PC-3 (cell line): ENCODE results near the gene NPHP1. TPM values are rescaled to one million over a fixed set of nuclear protein-coding genes. Genes with fewer than 3 reads are reported as not detected.

Experiments
- ATAC-seq: fragments of 200-7000 bp; cut with Tn5 transposase; 2 replicates; pipeline ENCODE4 v1.9.1; 2020; ENCODE audit warnings: mild to moderate bottlenecking, moderate library complexity
- BruUV-seq: library from RNA; stranded (reverse); fragments of 400-500 nt; replicated peaks from 2 replicates; lab custom pipeline; 2021; lab: Mats Ljungman, UMichigan
- CTCF ChIA-PET: fragments of 300-600 bp; sonication (Branson Sonifier 250); formaldehyde crosslinking; loops from one replicate; lab custom pipeline; 2022; ENCODE audit warnings: antibody characterized with exemption; lab: Charles Lee
- POLR2A ChIA-PET: fragments of 300-600 bp; sonication (Branson Sonifier 250); formaldehyde crosslinking; loops from one replicate; lab custom pipeline; 2022; ENCODE audit warnings: antibody characterized with exemption; ENCODE audit not compliant: unreplicated experiment; lab: Charles Lee
- DNase-seq: peaks from one replicate; pipeline ENCODE4 v3.0.0-alpha.2; 2015
- H2AFZ ChIP-seq: fragments of 300-600 bp; sonication (generic); 2 replicates; pipeline ENCODE4 v1.6.0; 2016; ENCODE audit warnings: antibody characterized with exemption, low read length
- H3F3A ChIP-seq: fragments of 300-600 bp; sonication (generic); one replicate; pipeline ENCODE4 v1.6.0; 2017; ENCODE audit warnings: antibody characterized with exemption, low read length, control low read depth, mild to moderate bottlenecking; ENCODE audit not compliant: unreplicated experiment
- H3K27ac ChIP-seq: fragments of 300-600 bp; sonication (generic); 2 replicates; pipeline ENCODE4 v1.5.1; 2016; ENCODE audit warnings: mild to moderate bottlenecking, low read length
- H3K27me3 ChIP-seq: fragments of 300-600 bp; sonication (generic); 2 replicates; pipeline ENCODE4 v1.6.1; 2016; ENCODE audit warnings: low read length, mixed read lengths
- H3K36me3 ChIP-seq: fragments of 300-600 bp; sonication (generic); 2 replicates; pipeline ENCODE4 v1.6.1; 2016; ENCODE audit warnings: low read depth, mixed run types, low read length, mixed read lengths
- H3K4me1 ChIP-seq: fragments of 300-600 bp; sonication (generic); 2 replicates; pipeline ENCODE4 v1.5.1; 2016; ENCODE audit warnings: low read length; ENCODE audit not compliant: insufficient read depth
- H3K4me2 ChIP-seq: fragments of 300-600 bp; sonication (generic); 2 replicates; pipeline ENCODE4 v1.6.0; 2016; ENCODE audit warnings: low read length
- H3K4me3 ChIP-seq: fragments of 300-600 bp; sonication (generic); 2 replicates; pipeline ENCODE4 v1.5.1; 2016; ENCODE audit warnings: mild to moderate bottlenecking, low read length, mixed read lengths
- H3K79me2 ChIP-seq: fragments of 300-600 bp; sonication (generic); 2 replicates; pipeline ENCODE4 v1.6.1; 2017; ENCODE audit warnings: low read length, mixed read lengths
- H3K9ac ChIP-seq: fragments of 300-600 bp; sonication (generic); 2 replicates; pipeline ENCODE4 v1.6.0; 2016; ENCODE audit warnings: mild to moderate bottlenecking, low read length
- H3K9me2 ChIP-seq: fragments of 300-600 bp; sonication (generic); replicated peaks from 2 replicates; pipeline ENCODE4 v1.6.1; 2016; ENCODE audit warnings: mixed run types, low read length, mixed read lengths
- H3K9me3 ChIP-seq: fragments of 300-600 bp; sonication (generic); 2 replicates; pipeline ENCODE4 v1.6.1; 2016; ENCODE audit warnings: low read length, mixed read lengths
- H4K20me1 ChIP-seq: fragments of 300-600 bp; sonication (generic); 2 replicates; pipeline ENCODE4 v1.6.1; 2016; ENCODE audit warnings: low read length, mixed read lengths
- EZH2 ChIP-seq: fragments of 300-600 bp; sonication (generic); IDR thresholded peaks from one replicate; pipeline ENCODE4 v1.6.1; 2017; ENCODE audit warnings: antibody characterized with exemption, mild to moderate bottlenecking, low read length; ENCODE audit not compliant: unreplicated experiment
- EZH2phosphoT487 ChIP-seq: fragments of 300-600 bp; sonication (generic); IDR thresholded peaks from 2 replicates; pipeline ENCODE4 v1.6.1; 2018; ENCODE audit warnings: mild to moderate bottlenecking, antibody characterized with exemption, low read length, borderline replicate concordance
- intact Hi-C: fragments of 100-400 bp; cut with micrococcal nuclease; formaldehyde crosslinking; loops from 2 replicates; pipeline ENCODE4 v1.9.0; 2023
- total RNA-seq: library from RNA; depleted of rRNA; stranded (reverse); fragments of >200 nt; gene quantifications from 2 replicates; pipeline ENCODE4 v1.2.3, GENCODE V29; 2014
- TF ChIP-seq, protein P1 (sequence below): fragments of 300-600 bp; sonication (generic); conservative IDR thresholded peaks from 2 replicates; pipeline ENCODE4 v1.5.1; 2017; ENCODE audit warnings: antibody characterized with exemption, low read depth, mild to moderate bottlenecking, low read length

The NPHP1 gene
- total RNA-seq, 1 experiment from 2014 or later, result 4.2 TPM

DNA sequence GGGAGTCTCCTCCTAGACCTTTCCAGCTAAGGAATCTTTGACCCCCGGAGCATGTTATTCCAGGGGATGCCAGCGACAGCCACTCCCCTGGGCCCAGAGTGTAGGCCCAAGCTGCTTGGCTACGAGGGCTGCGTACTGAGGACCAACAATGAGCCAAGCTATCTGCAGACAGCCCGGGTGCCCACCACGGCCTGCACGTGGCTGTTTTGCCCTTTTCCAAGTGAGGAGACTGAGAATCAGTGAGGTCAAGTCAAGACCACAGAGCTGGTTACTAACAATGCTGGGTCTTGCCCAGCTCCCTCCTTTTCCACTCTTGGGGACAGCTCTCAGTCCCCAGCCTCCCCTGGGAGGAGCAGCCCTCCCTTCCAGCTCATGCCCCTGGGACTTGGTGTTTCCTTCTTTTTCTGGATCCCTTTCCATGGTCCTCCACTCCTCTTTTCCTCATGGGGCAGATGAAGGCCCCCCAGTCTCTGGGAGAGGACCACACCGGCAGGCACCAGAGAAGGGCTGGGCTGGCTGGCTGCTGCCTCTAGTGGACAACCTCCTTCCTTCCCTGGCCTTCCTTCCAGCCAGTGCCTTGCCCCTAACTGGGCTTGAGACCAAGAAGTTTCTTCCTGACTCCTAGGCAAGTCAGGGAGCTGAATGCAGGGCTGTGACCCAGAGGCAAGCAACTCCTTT lies 88.6 kb downstream of the NPHP1 start:
- Histone ChIP-seq H3K9ac (peak overlapping the region; percentile 99), H3K4me3 (peak overlapping the region; percentile 98), H3K9me2 (0 out of 2 replicates have a peak, but pooled peaks cover 5% of the 10 kb centered on the region), H3K27ac (peak overlapping the region; percentile 90), H3K4me1 (peaks cover 28% of the 10 kb centered on the region), H3K79me2 (peaks cover 52% of the 10 kb centered on the region), H3K9me3 (no peaks in the 10 kb centered on the region), H2AFZ (peak overlapping the region; percentile 73), H3K4me2 (peak overlapping the region; percentile 100), H3K36me3 (peaks cover 8% of the 10 kb centered on the region; the same call in 1 of the 2 replicates), H3F3A (no peaks in the 10 kb centered on the region), H4K20me1 (peaks cover 7% of the 10 kb centered on the region), H3K27me3 (no peaks in the 10 kb centered on the region)
- DNase-seq (peak; percentile 71), ATAC-seq (peak; percentile 53)
- CTCF ChIA-PET, result interaction anchor here (0.5 to 2.9 kb wide), 4 partner anchors 8 to 33 kb away, joined by 3 to 21 read pairs (median 3); no protein-coding TSS in a partner anchor
- POLR2A ChIA-PET, result interaction anchor here (0.5 to 2.4 kb wide), 5 partner anchors 10 to 57 kb away, joined by 3 to 15 read pairs (median 3); no protein-coding TSS in a partner anchor
- intact Hi-C loops, result no loop called here
- TSS peak; percentile 17 for BruUV-seq
- TF ChIP-seq, protein P1, sequence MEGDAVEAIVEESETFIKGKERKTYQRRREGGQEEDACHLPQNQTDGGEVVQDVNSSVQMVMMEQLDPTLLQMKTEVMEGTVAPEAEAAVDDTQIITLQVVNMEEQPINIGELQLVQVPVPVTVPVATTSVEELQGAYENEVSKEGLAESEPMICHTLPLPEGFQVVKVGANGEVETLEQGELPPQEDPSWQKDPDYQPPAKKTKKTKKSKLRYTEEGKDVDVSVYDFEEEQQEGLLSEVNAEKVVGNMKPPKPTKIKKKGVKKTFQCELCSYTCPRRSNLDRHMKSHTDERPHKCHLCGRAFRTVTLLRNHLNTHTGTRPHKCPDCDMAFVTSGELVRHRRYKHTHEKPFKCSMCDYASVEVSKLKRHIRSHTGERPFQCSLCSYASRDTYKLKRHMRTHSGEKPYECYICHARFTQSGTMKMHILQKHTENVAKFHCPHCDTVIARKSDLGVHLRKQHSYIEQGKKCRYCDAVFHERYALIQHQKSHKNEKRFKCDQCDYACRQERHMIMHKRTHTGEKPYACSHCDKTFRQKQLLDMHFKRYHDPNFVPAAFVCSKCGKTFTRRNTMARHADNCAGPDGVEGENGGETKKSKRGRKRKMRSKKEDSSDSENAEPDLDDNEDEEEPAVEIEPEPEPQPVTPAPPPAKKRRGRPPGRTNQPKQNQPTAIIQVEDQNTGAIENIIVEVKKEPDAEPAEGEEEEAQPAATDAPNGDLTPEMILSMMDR, result peak; percentile 80
- no peak for TF ChIP-seq EZH2
- no peak for TF ChIP-seq EZH2phosphoT487

DNA sequence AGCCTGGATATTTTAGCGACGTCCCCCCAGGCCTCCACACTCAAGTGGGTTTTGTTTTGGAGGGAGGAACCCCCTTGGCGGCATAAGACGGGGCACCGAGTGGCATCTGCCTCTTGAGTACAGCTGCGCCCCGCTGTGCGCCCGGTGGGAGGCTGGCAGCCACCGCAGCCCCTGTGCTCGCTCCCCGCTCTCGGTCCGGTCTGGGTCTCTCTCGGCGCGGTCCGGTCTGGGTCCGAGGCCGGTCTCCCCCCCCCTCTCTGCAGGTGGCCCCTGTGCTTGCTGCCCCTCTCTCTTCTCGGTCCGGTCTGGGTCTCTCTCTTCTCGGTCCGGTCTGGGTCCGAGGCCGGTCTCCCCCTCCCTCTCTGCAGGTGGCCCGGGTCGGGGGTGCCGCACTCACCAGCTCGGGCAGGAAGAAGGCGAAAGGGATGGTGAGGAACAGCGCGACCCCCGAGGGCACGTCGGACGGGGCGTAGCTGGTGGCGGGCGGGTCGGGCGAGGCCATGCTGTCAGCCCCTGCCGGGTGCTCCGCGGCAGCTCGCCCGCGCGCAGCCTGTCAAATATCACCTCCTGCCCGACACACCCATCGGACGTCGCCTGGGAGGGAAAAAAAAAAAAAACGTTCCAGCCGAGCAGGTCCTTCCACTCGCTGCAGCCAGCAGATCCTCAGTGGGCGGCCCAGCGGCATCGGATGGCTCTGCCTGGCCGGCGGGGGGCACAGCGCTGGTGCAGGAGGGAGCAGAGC lies 89.4 kb downstream of the NPHP1 start, which contains the start of gene MALL:
Gene MALL, minus strand, starts transcription at position 532 of the 742 bp plus-strand sequence. Its CDS starts 30 bp downstream, at position 502.
- peak within 1 kb of the TSS; percentile 100 for H3K4me2 ChIP-seq
- H3K4me3 ChIP-seq, result peak within 1 kb of the TSS; percentile 98
- H3K9ac ChIP-seq, result peak within 1 kb of the TSS; percentile 99
- H3K4me1 ChIP-seq, result peaks cover 28% of the 10 kb centered on the region
- H4K20me1 ChIP-seq, result peaks cover 10% of the 10 kb centered on the region
- TF ChIP-seq EZH2phosphoT487 (no peak), EZH2 (no peak)
- TF ChIP-seq, protein P1, result no peak
- H3K79me2 ChIP-seq, result peaks cover 59% of the 10 kb centered on the region
- peaks cover 12% of the 10 kb centered on the region for H3K36me3 ChIP-seq
- H3K9me3 ChIP-seq, result no peaks in the 10 kb centered on the region
- H2AFZ ChIP-seq, result peak within 1 kb of the TSS; percentile 73
- peak within 1 kb of the TSS; percentile 90 for H3K27ac ChIP-seq
- POLR2A ChIA-PET, result interaction anchor here (0.5 to 2.4 kb wide), 3 partner anchors 9 to 41 kb away, joined by 3 to 15 read pairs (median 12); no protein-coding TSS in a partner anchor
- BruUV-seq, result no TSS peak
- peak; percentile 37 for ATAC-seq
- H3K27me3 ChIP-seq, result no peaks in the 10 kb centered on the region
- intact Hi-C loops, result no loop called here
- CTCF ChIA-PET, result interaction anchor here (0.5 to 2.9 kb wide), 4 partner anchors 7 to 41 kb away, joined by 3 to 21 read pairs (median 4); no protein-coding TSS in a partner anchor
- H3K9me2 ChIP-seq, result 0 out of 2 replicates have a peak, but pooled peaks cover 5% of the 10 kb centered on the region
- peak; percentile 89 for DNase-seq
- no peaks in the 10 kb centered on the region for H3F3A ChIP-seq
